Mammary epithelial cell (primary cell): ENCODE measurements around the gene SLC35D2.

Experiments used
- CTCF ChIP-seq, 2 donors: IDR thresholded peaks in 1 of 2; conservative IDR thresholded peaks in 1 of 2; 2 replicates each; pipeline ENCODE4 v1.5.1; 2011 to 2012; ENCODE audit warnings: inconsistent platforms in 2 of 2, low read length in 2 of 2, mild to moderate bottlenecking in 2 of 2, control low read depth in 1 of 2, low read depth in 1 of 2; ENCODE audit not compliant: insufficient read depth in 1 of 2; ENCODE audit errors: extremely low read depth in 1 of 2
- EZH2 ChIP-seq: IDR thresholded peaks from 2 replicates; pipeline ENCODE4 v1.6.1; 2012; ENCODE audit warnings: low read length, inconsistent platforms, borderline replicate concordance

- TF ChIP-seq CTCF (conservative IDR thresholded peaks at IDR 0.05 in 1 of 2, IDR thresholded peaks at IDR 0.05 in 1 of 2; ENCODE audit: extremely low read depth in 1 of 2, insufficient read depth in 1 of 2, low read depth in 1 of 2, low read length in 2 of 2) (no peak), EZH2 (no peak)
Observed at GRCh38 chr9:96399325-96399633, 15.8 kb upstream of the SLC35D2 start.
